Bronchial epithelial cell (primary cell): ENCODE measurements around the gene ALAS1. TPM values are rescaled to one million over a fixed set of nuclear protein-coding genes. Genes with fewer than 3 reads are reported as not detected.

Experiments used
- DNase-seq: peaks from one replicate; pipeline ENCODE4 v3.0.0-alpha.2; 2010; ENCODE audit warnings: low read depth
- FAIRE-seq: peaks from 2 replicates; lab custom pipeline; 2011; peaks lifted over from hg19 to GRCh38; lab: Jason Lieb, UNC
- H3K27me3 ChIP-seq: 2 replicates; pipeline ENCODE4 v1.5.1; 2011; ENCODE audit warnings: low read length; ENCODE audit not compliant: control insufficient read depth, insufficient read depth
- H3K36me3 ChIP-seq: 2 replicates; pipeline ENCODE4 v1.5.1; 2011; ENCODE audit warnings: low read length; ENCODE audit not compliant: control insufficient read depth, insufficient read depth
- H3K4me3 ChIP-seq: 2 replicates; pipeline ENCODE4 v1.5.1; 2011; ENCODE audit warnings: mild to moderate bottlenecking, low read depth, low read length, control low read depth
- CTCF ChIP-seq: IDR thresholded peaks from 2 replicates; pipeline ENCODE4 v1.5.1; 2011; ENCODE audit warnings: mild to moderate bottlenecking, moderate library complexity, low read length, control low read depth, inconsistent platforms; ENCODE audit not compliant: insufficient read depth, severe bottlenecking
- total RNA-seq: library from RNA; depleted of rRNA; stranded (reverse); fragments of >200 nt; gene quantifications from 2 replicates; pipeline ENCODE4 v1.2.1, GENCODE V29; 2014

ALAS1 gene
- total RNA-seq, 1 donor from 2014 or later = 32.1 TPM

- no peak for FAIRE-seq
- peak; percentile 27 for DNase-seq
Measured at GRCh38 chr3:52153389-52154096, 44.4 kb upstream of the ALAS1 start.

GRCh38 chr3:52154135-52155094 lies 43.5 kb upstream of the ALAS1 start, which contains the start of gene POC1A:
TSS of gene POC1A (minus strand) at chr3:52154423. CDS start at chr3:52154372, 51 bp downstream.
- Histone ChIP-seq H3K4me3 (peak within 1 kb of the TSS; percentile 68), H3K36me3 (no peaks in the 10 kb centered on the region), H3K27me3 (no peaks in the 10 kb centered on the region)
- FAIRE-seq (peak; percentile 18), DNase-seq (peak; percentile 93)
- TF ChIP-seq CTCF = no peak

More at GRCh38 chr3:52153389-52154096, 44.4 kb upstream of the ALAS1 start:
- no peaks in the 10 kb centered on the region for H3K27me3 ChIP-seq
- peak; percentile 3 for TF ChIP-seq CTCF
- peaks cover 3% of the 10 kb centered on the region for H3K36me3 ChIP-seq
- H3K4me3 ChIP-seq = peak overlapping the region; percentile 68

GRCh38 chr3:52155912-52156311 lies 42.0 kb upstream of the ALAS1 start:
- H3K36me3 ChIP-seq = no peaks in the 10 kb centered on the region
- H3K4me3 ChIP-seq = no peak overlapping the region
- no peaks in the 10 kb centered on the region for H3K27me3 ChIP-seq
- no peak for DNase-seq
- FAIRE-seq = no peak
- no peak for TF ChIP-seq CTCF

GRCh38 chr3:52159503-52159902 lies 38.5 kb upstream of the ALAS1 start:
- DNase-seq = no peak
- H3K36me3 ChIP-seq = no peaks in the 10 kb centered on the region
- FAIRE-seq = no peak
- no peak overlapping the region for H3K4me3 ChIP-seq
- H3K27me3 ChIP-seq = no peaks in the 10 kb centered on the region
- TF ChIP-seq CTCF = no peak

- H3K4me3 ChIP-seq = no peak overlapping the region
- no peak for TF ChIP-seq CTCF
- no peaks in the 10 kb centered on the region for H3K36me3 ChIP-seq
- no peaks in the 10 kb centered on the region for H3K27me3 ChIP-seq
- FAIRE-seq (no peak), DNase-seq (no peak)
Measured at GRCh38 chr3:52162250-52162872, 35.6 kb upstream of the ALAS1 start.
